Measurements from ENCODE around the gene NDUFA8. TPM values are rescaled to one million over a fixed set of nuclear protein-coding genes. Genes with fewer than 3 reads are reported as not detected.

Gene NDUFA8
- total RNA-seq, 1 experiment from 2014 or later, result 60.7 TPM

DNA sequence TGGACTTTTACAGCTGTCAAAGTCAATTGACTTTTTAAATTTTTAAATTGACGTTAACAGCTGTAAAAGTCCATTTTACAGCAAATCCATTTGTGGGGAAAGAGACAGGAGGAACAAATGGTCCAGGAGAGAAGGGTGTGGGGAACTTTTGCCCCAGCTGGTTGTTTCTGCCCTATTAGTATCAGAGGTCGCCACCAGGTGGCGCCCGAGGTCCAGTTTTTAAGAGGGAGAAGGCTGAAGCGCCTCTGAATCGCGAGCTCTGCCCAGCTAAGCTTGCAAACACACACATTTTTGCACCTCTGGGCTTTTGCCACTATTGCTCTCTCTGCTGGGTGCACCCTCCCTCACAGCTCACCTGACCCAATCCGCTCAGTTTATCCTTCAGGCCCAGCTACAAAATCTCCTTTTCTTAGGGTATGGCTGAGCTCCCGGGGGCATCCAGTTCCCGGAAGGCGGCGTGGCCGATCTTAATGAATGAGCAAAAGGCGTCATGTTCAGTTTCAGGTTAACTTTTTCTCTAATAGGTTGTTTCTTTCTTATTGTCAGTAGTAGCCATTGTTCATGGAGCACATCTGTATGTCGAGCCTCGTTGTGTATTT lies 60.2 kb downstream of the NDUFA8 start:
- Histone ChIP-seq H3K27me3 (ENCODE audit: insufficient read depth, low read length) (no peaks in the 10 kb centered on the region), H3T11ph (ENCODE audit: low read length) (no peak overlapping the region), H2BK20ac (ENCODE audit: low read depth, low read length, poor library complexity, severe bottlenecking) (no peak overlapping the region), H3K18ac (ENCODE audit: insufficient read length, low read depth, low read length) (no peak overlapping the region), H3K4me2 (ENCODE audit: insufficient read depth, insufficient read length, low read length) (no peak overlapping the region), H2BK12ac (ENCODE audit: insufficient read length, low read depth, low read length) (no peak overlapping the region), H3K9ac (ENCODE audit: extremely low read depth, insufficient read length, low read length) (no peak overlapping the region), H4K20me1 (ENCODE audit: control insufficient read depth, insufficient read depth, insufficient read length) (peaks cover 2% of the 10 kb centered on the region), H3K9me3 (ENCODE audit: control insufficient read depth, low read depth, low read length) (no peaks in the 10 kb centered on the region), H3K27ac (ENCODE audit: insufficient read length, low read depth, low read length) (no peak overlapping the region), H3K23me2 (ENCODE audit: insufficient read length, low read depth, low read length, poor library complexity, severe bottlenecking) (no peaks in the 10 kb centered on the region), H2AK5ac (ENCODE audit: insufficient read length, low read length) (no peak overlapping the region), H4K5ac (ENCODE audit: insufficient read length, low read depth, low read length) (no peak overlapping the region), H2AFZ (ENCODE audit: low read length) (no peak overlapping the region), H3K4me1 (ENCODE audit: insufficient read depth, low read length) (no peaks in the 10 kb centered on the region), H4K91ac (ENCODE audit: insufficient read length, low read depth, low read length) (no peak overlapping the region), H2BK15ac (ENCODE audit: low read depth, low read length) (no peak overlapping the region), H3K23ac (ENCODE audit: insufficient read length, low read depth, low read length) (no peak overlapping the region), H3K79me2 (ENCODE audit: insufficient read depth, low read length) (no peaks in the 10 kb centered on the region), H3K56ac (ENCODE audit: insufficient read length, low read depth, low read length) (no peak overlapping the region), H3K14ac (ENCODE audit: insufficient read depth, low read length) (no peak overlapping the region), H2BK120ac (ENCODE audit: low read depth, low read length, poor library complexity, severe bottlenecking) (no peak overlapping the region), H2BK5ac (ENCODE audit: insufficient read length, low read length) (no peak overlapping the region), H4K8ac (replicated peaks; ENCODE audit: insufficient read length, low read depth, low read length) (no peak overlapping the region), H3K4ac (ENCODE audit: low read depth, low read length) (no peak overlapping the region), H3K79me1 (ENCODE audit: insufficient read depth, low read depth, low read length, poor library complexity, severe bottlenecking) (no peaks in the 10 kb centered on the region)
- no CpG with 5 or more reads among the region's 16 CpGs for WGBS (ENCODE audit: extremely low coverage, insufficient read length, low lambda C conversion rate)
- Mint-ChIP-seq H3K36me3 (ENCODE audit: insufficient read depth in 1 of 3, low read depth in 3 of 3) (peaks cover 0 to 5% (median 0%) of the 10 kb centered on the region in 3 experiments; a peak in 1 of 7 replicates), H3K4me3 (no peak overlapping the region), H3K9me3 (peaks cover 6 to 8% of the 10 kb centered on the region in 2 experiments; a peak in 4 of 5 replicates), H3K27me3 (ENCODE audit: low read depth) (peaks cover 17% of the 10 kb centered on the region), H3K27ac (no peak overlapping the region; a peak in 1 of 7 replicates), H3K4me1 (peaks cover 5 to 9% of the 10 kb centered on the region in 2 experiments; a peak in 3 of 4 replicates)
- TF ChIP-seq, protein P1, sequence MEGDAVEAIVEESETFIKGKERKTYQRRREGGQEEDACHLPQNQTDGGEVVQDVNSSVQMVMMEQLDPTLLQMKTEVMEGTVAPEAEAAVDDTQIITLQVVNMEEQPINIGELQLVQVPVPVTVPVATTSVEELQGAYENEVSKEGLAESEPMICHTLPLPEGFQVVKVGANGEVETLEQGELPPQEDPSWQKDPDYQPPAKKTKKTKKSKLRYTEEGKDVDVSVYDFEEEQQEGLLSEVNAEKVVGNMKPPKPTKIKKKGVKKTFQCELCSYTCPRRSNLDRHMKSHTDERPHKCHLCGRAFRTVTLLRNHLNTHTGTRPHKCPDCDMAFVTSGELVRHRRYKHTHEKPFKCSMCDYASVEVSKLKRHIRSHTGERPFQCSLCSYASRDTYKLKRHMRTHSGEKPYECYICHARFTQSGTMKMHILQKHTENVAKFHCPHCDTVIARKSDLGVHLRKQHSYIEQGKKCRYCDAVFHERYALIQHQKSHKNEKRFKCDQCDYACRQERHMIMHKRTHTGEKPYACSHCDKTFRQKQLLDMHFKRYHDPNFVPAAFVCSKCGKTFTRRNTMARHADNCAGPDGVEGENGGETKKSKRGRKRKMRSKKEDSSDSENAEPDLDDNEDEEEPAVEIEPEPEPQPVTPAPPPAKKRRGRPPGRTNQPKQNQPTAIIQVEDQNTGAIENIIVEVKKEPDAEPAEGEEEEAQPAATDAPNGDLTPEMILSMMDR (conservative IDR thresholded peaks at IDR 0.05), result peak; percentile 90
- peak; percentile 76 for DNase-seq

Data from H9 (cell line).